Astrocyte (in vitro differentiated cells and primary cell): Measurements from ENCODE around the gene SIK3. TPM values are rescaled to one million over a fixed set of nuclear protein-coding genes. Genes with fewer than 3 reads are reported as not detected.
A peak's percentile ranks its signal among the peaks of the same experiment; 100 is the strongest.

Experiments used
- DNase-seq: peaks from one replicate; pipeline ENCODE4 v3.0.0-alpha.2; 2010; ENCODE audit warnings: low read depth
- FAIRE-seq: peaks from 2 replicates; lab custom pipeline; 2011; peaks lifted over from hg19 to GRCh38; lab: Jason Lieb, UNC
- H2AFZ ChIP-seq: 2 replicates; pipeline ENCODE4 v1.6.0; 2012; ENCODE audit warnings: low read depth, low read length, inconsistent platforms
- H3K27ac ChIP-seq: 2 replicates; pipeline ENCODE4 v1.5.1; 2011; ENCODE audit warnings: low read depth, low read length, inconsistent platforms
- H3K27me3 ChIP-seq: 2 replicates; pipeline ENCODE4 v1.6.0; 2011; ENCODE audit warnings: low read length, inconsistent platforms; ENCODE audit not compliant: insufficient read depth
- H3K36me3 ChIP-seq: 2 replicates; pipeline ENCODE4 v1.5.1; 2011; ENCODE audit warnings: low read length, inconsistent platforms; ENCODE audit not compliant: insufficient read depth
- H3K4me1 ChIP-seq: 2 replicates; pipeline ENCODE4 v1.5.1; 2011; ENCODE audit warnings: low read length, inconsistent platforms; ENCODE audit not compliant: insufficient read depth
- H3K4me2 ChIP-seq: 2 replicates; pipeline ENCODE4 v1.6.0; 2012; ENCODE audit warnings: low read length, inconsistent platforms
- H3K4me3 ChIP-seq: 2 replicates; pipeline ENCODE4 v1.5.1; 2011; ENCODE audit warnings: low read depth, mild to moderate bottlenecking, low read length, inconsistent platforms; ENCODE audit not compliant: insufficient read depth
- H3K79me2 ChIP-seq: 2 replicates; pipeline ENCODE4 v1.6.0; 2012; ENCODE audit warnings: mild to moderate bottlenecking, low read length, inconsistent platforms; ENCODE audit not compliant: insufficient read depth
- H3K9ac ChIP-seq: 2 replicates; pipeline ENCODE4 v1.6.0; 2012; ENCODE audit warnings: mild to moderate bottlenecking, low read length, inconsistent platforms
- H3K9me3 ChIP-seq: 2 replicates; pipeline ENCODE4 v1.5.1; 2012; ENCODE audit warnings: low read depth, mild to moderate bottlenecking, low read length, inconsistent platforms; ENCODE audit not compliant: insufficient read depth
- H4K20me1 ChIP-seq: 2 replicates; pipeline ENCODE4 v1.6.0; 2012; ENCODE audit warnings: low read length, inconsistent platforms; ENCODE audit not compliant: insufficient read depth
- H3K27ac Mint-ChIP-seq: one replicate; pipeline ENCODE4 v1.8.0; 2021; ENCODE audit warnings: mild to moderate bottlenecking, mixed read lengths; ENCODE audit not compliant: unreplicated experiment
- H3K27me3 Mint-ChIP-seq: one replicate; pipeline ENCODE4 v1.8.0; 2021; ENCODE audit warnings: low read depth, mixed read lengths; ENCODE audit not compliant: unreplicated experiment
- H3K36me3 Mint-ChIP-seq: one replicate; pipeline ENCODE4 v1.8.0; 2021; ENCODE audit warnings: low read depth, mixed read lengths; ENCODE audit not compliant: unreplicated experiment
- H3K4me1 Mint-ChIP-seq: one replicate; pipeline ENCODE4 v1.8.0; 2021; ENCODE audit warnings: low read depth, mixed read lengths; ENCODE audit not compliant: unreplicated experiment
- H3K4me3 Mint-ChIP-seq: one replicate; pipeline ENCODE4 v1.8.0; 2021; ENCODE audit warnings: mild to moderate bottlenecking, moderate library complexity, mixed read lengths; ENCODE audit not compliant: unreplicated experiment
- H3K9me3 Mint-ChIP-seq: one replicate; pipeline ENCODE4 v1.8.0; 2021; ENCODE audit warnings: mild to moderate bottlenecking, mixed read lengths; ENCODE audit not compliant: unreplicated experiment
- EZH2 ChIP-seq: IDR thresholded peaks from 2 replicates; pipeline ENCODE4 v1.6.1; 2012; ENCODE audit warnings: mild to moderate bottlenecking, low read length, inconsistent platforms; ENCODE audit not compliant: insufficient read depth
- total RNA-seq: library from RNA; stranded (reverse); gene quantifications from 2 replicates; pipeline ENCODE4 v1.2.1, GENCODE V29; 2021
- TF ChIP-seq, protein P1 (sequence below): IDR thresholded peaks from 2 replicates; pipeline ENCODE4 v1.5.1; 2011; ENCODE audit warnings: low read depth, mild to moderate bottlenecking, inconsistent platforms, low read length, moderate library complexity; ENCODE audit not compliant: insufficient read depth

Gene SIK3
- total RNA-seq, 1 donor from 2014 or later, result 34.4 TPM

DNA sequence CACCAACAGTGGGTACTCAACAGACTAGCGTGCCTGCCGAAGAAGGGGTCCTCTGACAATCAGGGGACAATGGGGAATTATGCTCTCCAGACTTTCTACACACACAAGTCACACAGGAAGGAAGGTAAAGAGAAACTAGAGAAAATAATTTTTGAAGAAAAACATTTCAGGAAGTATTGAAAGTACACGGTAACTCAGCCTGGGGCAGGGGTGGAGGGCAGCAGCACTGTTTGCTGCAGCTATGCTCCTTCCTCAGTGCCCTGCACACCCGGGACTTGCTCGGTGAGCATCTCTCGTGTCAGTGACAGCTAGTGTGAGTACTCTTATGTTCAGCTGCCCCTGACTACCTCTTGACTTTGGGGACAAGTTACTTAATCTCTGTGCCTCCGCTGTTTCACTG lies 242.8 kb downstream of the SIK3 start:
- Histone ChIP-seq H3K4me3 (no peak overlapping the region), H3K9me3 (no peaks in the 10 kb centered on the region), H4K20me1 (no peaks in the 10 kb centered on the region), H3K27me3 (no peaks in the 10 kb centered on the region), H3K27ac (no peak overlapping the region), H3K4me2 (no peak overlapping the region), H2AFZ (no peak overlapping the region), H3K36me3 (no peaks in the 10 kb centered on the region), H3K79me2 (no peaks in the 10 kb centered on the region), H3K9ac (no peak overlapping the region), H3K4me1 (peaks cover 39% of the 10 kb centered on the region)
- Mint-ChIP-seq H3K27me3 (no peaks in the 10 kb centered on the region), H3K9me3 (no peaks in the 10 kb centered on the region), H3K27ac (no peak overlapping the region), H3K4me3 (no peak overlapping the region), H3K36me3 (peaks cover 37% of the 10 kb centered on the region), H3K4me1 (peaks cover 37% of the 10 kb centered on the region)
- no peak for FAIRE-seq
- no peak for DNase-seq
- TF ChIP-seq, protein P1, sequence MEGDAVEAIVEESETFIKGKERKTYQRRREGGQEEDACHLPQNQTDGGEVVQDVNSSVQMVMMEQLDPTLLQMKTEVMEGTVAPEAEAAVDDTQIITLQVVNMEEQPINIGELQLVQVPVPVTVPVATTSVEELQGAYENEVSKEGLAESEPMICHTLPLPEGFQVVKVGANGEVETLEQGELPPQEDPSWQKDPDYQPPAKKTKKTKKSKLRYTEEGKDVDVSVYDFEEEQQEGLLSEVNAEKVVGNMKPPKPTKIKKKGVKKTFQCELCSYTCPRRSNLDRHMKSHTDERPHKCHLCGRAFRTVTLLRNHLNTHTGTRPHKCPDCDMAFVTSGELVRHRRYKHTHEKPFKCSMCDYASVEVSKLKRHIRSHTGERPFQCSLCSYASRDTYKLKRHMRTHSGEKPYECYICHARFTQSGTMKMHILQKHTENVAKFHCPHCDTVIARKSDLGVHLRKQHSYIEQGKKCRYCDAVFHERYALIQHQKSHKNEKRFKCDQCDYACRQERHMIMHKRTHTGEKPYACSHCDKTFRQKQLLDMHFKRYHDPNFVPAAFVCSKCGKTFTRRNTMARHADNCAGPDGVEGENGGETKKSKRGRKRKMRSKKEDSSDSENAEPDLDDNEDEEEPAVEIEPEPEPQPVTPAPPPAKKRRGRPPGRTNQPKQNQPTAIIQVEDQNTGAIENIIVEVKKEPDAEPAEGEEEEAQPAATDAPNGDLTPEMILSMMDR, result no peak
- no peak for TF ChIP-seq EZH2

DNA sequence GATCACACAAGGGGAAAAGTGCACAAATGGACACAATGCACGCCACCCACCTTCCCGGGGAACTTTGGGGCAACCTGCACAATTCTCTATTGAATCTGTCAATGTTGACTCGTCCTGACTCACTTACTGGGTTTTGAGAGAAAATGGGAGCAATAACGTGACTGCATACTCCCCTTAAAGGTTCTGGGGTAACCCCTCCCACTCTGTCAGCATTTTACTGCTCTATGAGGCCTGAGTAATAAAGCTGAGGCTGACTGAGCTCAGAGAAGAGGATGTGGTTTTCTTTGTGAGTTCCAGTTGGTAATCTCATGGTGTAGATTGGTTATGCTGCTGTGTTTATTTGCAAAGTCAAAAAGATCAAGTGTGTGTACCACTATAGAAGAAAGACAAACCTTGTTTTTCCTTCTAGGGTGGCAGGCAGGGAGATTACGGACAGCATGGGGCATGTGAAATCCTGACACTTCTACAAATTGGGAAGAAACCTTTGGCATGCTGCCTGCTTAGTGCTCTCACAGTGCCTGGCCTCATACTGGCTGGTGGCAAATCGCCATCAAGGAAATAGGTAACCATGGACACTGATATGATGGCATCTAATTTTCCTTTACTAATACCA lies 244.7 kb downstream of the SIK3 start:
- no peaks in the 10 kb centered on the region for H4K20me1 ChIP-seq
- peak; percentile 96 for FAIRE-seq
- Mint-ChIP-seq H3K9me3 (no peaks in the 10 kb centered on the region), H3K36me3 (peaks cover 36% of the 10 kb centered on the region), H3K27me3 (no peaks in the 10 kb centered on the region), H3K27ac (peak overlapping the region; percentile 82), H3K4me3 (no peak overlapping the region), H3K4me1 (peaks cover 35% of the 10 kb centered on the region)
- H3K27me3 ChIP-seq, result no peaks in the 10 kb centered on the region
- H3K27ac ChIP-seq, result peak overlapping the region; percentile 52
- H3K36me3 ChIP-seq, result no peaks in the 10 kb centered on the region
- peaks cover 39% of the 10 kb centered on the region for H3K4me1 ChIP-seq
- peak; percentile 96 for DNase-seq
- no peak overlapping the region for H2AFZ ChIP-seq
- TF ChIP-seq, protein P1, result no peak
- TF ChIP-seq EZH2, result no peak
- no peak overlapping the region for H3K4me3 ChIP-seq
- H3K9ac ChIP-seq, result peak overlapping the region; percentile 22
- no peaks in the 10 kb centered on the region for H3K79me2 ChIP-seq
- H3K9me3 ChIP-seq, result no peaks in the 10 kb centered on the region
- H3K4me2 ChIP-seq, result peak overlapping the region; percentile 73
